IPS-18c (cell line): Measurements from ENCODE around the gene EXOC6B.

Experiments used
- H3K4me3 ChIP-seq: 2 replicates; pipeline ENCODE4 v1.7.0; 2013; ENCODE audit warnings: low read depth, mild to moderate bottlenecking, low read length, moderate library complexity; ENCODE audit not compliant: insufficient read depth
- H3K9me3 ChIP-seq: one replicate; pipeline ENCODE4 v1.6.1; 2013; ENCODE audit warnings: mild to moderate bottlenecking, low read length, moderate library complexity; ENCODE audit not compliant: control insufficient read depth, insufficient read depth

EXOC6B gene

DNA sequence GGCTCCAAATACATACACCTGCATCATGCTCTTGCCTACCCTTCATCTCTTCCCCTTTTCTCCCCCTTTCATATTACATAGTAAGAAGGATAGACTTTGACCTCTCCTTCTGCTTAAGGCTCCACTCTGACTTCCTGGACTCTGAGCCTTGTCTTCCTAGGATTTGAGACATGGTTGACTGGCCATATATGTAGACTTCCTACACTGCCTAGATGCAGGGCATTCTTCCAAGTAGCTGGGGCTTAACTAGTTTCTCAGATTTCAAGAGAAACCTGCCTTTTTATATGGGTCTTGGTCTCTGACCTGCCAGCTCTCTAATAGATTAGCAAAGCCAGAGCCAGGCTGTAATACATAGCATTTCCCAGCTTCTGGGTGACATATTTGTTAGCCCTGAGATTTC lies 642.8 kb downstream of the EXOC6B start:
- Histone ChIP-seq H3K9me3 (no peaks in the 10 kb centered on the region), H3K4me3 (no peak overlapping the region)

DNA sequence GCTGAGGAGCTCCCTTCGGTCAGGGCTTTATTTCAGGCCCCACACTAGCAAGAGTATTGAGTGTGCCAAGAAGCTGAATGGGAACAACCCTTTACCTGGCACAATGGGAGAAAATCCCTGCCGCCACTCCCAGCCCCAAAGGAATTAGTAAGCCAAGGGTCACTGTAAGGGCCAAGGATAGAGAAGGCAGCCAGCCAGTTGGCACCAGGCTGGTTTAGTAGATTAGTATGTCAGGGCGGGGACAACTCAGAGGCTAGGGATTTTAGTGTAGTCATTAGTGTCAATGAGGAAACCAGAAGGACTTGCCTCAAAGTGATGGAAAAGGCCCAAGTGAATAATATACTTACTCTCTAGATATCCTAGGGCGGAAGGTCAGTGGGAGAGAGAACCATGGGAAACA lies 643.3 kb downstream of the EXOC6B start:
- Histone ChIP-seq H3K4me3 (no peak overlapping the region), H3K9me3 (no peaks in the 10 kb centered on the region)

DNA sequence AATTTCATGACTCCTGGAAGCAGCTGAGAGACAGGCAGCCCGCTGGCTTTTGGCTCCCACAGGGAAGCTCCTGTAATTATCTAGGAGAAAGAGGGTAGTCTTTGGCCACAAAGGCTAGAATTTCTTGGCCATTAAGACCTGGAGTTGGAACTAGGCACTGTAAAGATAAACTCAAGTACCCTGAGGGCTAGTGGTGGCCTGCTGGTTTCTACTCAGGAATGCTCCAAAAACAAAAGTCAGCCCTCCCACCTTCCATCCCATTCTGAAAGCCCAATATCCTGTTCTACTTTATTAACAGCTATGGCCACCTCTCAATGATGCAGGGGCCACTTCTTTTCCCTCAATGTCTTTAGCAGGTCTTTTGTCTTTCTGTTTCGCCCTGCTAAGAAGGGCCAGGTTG lies 644.2 kb downstream of the EXOC6B start:
- H3K9me3 ChIP-seq, result no peaks in the 10 kb centered on the region
- H3K4me3 ChIP-seq, result no peak overlapping the region

DNA sequence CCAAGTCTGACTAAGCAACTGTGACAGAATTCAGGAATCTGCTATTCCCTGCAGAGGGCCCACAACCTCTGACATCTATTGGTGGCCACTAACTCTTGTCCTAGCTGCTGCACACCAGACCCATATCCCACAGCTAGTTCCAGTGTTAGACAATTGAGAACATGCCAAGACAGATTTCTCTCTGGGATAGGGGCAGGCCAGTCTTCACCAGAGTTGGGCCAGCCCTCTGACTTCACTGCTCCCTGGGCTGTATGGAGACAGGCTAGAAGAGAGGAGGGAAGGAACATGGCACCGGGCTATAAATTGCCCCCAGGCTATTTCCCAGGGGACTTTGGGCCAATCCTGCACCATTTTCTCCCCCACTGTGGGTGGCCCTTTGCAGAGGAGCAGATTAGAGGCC lies 645.5 kb downstream of the EXOC6B start:
- no peaks in the 10 kb centered on the region for H3K9me3 ChIP-seq

DNA sequence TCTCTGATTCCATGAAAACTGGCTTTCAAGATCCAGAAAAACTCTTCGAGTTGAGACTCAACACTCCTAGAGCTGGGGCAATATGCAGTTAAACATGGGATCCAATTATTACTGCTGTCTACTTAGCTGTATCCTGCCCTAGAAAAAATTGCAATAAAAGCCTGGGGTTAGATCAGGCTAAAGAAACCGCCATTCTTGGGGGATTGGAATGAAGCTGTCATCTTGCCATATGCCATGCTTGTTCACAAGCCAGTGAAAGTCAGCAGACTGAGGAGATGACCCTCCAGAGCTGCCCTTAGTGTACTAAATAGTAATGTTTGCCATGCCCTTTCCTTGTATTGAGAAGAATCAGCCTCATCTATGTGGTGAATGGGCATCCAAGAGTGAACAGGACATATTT lies 647.3 kb downstream of the EXOC6B start:
- no peaks in the 10 kb centered on the region for H3K9me3 ChIP-seq

More for the DNA sequence above, 645.5 kb downstream of the EXOC6B start:
- no peak overlapping the region for H3K4me3 ChIP-seq

DNA sequence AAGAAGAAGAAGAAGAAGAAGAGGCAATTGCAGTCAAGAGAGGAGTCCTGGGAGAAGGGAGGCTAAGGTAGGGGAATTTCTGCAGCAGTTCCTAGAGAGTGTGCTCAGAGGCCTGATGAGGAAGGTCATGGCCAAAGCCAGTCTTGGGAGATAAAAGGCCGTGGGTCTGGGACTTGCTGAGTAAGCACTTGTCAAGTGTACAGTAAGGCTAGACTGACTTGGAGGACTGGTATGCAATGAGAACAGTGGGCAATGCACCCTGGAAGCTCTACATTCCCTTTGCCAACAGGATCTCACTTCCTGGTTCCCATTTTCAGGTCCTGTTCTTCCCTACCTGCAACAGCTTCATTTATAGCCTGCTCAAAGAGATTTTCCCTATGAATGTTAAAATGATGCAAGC lies 649.6 kb downstream of the EXOC6B start:
- Histone ChIP-seq H3K9me3 (no peaks in the 10 kb centered on the region), H3K4me3 (no peak overlapping the region)

More for the DNA sequence above, 647.3 kb downstream of the EXOC6B start:
- no peak overlapping the region for H3K4me3 ChIP-seq

DNA sequence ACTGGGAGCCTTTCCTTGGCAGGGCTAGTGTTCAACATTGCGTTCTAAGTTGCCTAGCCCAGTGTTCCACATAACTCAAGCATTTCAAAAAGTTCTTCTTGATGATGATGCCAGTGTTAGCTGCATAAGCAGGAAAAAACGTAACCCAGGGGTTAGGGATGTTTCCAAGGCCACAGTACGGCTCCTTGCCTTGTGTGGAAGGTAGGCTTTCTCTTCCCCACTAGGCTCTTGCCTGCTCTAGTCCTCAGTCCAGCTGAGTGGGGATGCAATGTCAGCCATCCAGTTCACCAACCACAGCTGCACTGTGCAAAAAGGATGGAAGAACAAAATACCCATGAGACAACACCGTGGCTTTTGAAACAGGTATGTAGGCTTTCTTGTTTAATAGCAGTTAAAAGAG lies 650.2 kb downstream of the EXOC6B start:
- H3K4me3 ChIP-seq, result no peak overlapping the region
- H3K9me3 ChIP-seq, result no peaks in the 10 kb centered on the region

DNA sequence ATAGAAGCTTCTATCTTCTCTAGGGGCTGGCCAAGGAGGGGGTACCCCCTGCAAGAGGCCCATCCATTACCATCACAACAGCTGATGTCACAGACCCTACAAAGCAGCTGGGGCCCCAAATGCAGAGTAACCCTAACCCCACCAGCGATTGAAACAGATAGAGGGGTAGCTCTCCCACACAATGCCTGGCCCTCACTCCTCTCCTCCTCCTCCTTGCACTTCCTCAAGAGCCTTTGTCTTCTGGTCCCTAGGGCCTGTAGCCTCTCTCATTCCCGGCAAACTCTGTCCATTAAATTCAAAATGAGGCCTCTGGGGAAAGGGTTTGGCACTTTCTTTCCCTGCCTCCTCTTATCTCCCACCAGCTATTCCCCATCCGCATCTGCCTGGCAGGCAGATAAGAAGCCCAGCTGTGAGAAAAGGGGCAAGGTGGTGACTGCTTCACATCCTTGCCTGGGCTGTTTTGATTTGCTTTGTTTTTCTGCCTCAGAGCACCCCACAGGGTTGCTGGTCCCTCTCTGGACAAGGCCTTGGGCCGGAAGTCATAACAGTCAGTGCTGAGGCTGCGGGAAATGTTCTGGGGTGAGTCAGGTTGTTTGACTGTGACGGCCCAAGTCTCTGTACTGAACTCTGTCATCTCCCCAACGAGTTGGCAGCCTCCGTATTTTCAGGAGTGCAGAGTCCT lies 652.1 kb downstream of the EXOC6B start:
- H3K4me3 ChIP-seq, result no peak overlapping the region
- no peaks in the 10 kb centered on the region for H3K9me3 ChIP-seq

DNA sequence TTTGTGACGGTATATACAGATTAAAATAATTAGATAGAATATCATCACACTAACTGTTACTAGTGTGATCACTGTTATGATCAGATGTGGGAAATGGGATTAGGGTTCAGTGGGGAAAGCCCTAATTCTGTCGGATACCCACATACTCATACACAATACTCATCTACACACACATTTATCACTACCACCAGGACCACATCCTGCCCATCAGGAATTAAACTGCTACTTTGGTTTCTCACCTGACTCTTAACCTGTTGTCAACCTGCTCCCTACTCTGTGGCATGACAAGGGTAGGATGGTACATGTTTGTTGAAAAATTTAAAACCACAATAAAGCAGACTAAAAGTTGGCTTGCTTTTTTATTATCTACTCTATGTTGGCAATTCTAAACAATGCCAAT lies 653.4 kb downstream of the EXOC6B start:
- Histone ChIP-seq H3K9me3 (no peaks in the 10 kb centered on the region), H3K4me3 (no peak overlapping the region)

DNA sequence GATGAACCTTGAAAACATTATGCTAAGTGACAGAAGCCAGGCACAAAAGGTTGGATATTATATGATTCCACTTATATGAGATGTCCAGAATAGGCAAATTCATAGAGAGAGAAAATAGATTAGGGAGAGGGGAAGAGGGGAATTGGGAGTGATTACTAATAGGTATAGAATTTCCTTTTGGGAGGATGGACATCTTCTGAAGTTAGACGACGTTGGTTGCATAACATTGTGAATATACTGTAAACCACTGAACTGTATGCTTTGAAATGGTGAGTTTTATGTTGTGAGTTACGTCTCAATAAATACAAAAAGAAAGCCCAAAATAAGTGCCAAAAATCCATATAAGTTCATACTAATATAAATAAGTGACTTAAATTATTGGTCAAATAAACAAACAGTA lies 659.6 kb downstream of the EXOC6B start:
- Histone ChIP-seq H3K4me3 (no peak overlapping the region), H3K9me3 (no peaks in the 10 kb centered on the region)

DNA sequence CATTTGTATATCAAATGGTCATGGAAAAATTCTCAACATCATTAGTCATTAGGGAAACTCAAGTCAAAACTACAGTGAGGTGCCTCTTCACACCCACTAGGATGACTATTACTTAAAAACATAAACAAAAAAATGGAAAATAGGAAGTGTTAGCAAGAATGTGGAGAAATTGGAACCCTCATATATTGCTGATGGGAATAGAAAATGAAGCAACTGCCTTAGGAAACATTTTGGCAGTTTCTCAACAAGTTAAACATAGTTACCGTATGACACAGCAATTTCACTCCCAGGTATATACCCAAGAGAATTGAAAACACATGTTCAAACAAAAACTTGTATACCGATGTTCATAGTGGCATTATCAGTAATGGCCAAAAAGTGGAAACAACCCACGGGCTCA lies 660.0 kb downstream of the EXOC6B start:
- H3K4me3 ChIP-seq, result no peak overlapping the region
- no peaks in the 10 kb centered on the region for H3K9me3 ChIP-seq

DNA sequence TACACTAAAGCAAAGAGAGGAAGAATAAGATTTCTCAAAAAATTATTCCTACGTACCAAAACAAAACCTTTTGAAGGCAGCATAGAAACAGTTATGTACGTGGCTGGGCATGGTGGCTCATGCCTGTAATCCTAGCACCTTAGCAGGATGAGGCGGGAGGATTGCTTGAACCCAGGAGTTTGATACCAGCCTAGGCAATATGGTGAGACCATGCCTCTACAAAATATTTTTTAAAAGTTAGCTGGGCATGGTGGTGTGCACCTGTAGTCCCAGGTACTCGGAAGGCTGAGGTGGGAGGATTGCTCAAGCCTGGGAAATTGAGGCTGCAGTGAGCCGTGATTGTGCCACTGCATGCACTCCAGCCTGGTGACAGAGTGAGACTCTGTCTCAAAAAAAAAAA lies 663.3 kb downstream of the EXOC6B start:
- Histone ChIP-seq H3K4me3 (no peak overlapping the region), H3K9me3 (no peaks in the 10 kb centered on the region)

DNA sequence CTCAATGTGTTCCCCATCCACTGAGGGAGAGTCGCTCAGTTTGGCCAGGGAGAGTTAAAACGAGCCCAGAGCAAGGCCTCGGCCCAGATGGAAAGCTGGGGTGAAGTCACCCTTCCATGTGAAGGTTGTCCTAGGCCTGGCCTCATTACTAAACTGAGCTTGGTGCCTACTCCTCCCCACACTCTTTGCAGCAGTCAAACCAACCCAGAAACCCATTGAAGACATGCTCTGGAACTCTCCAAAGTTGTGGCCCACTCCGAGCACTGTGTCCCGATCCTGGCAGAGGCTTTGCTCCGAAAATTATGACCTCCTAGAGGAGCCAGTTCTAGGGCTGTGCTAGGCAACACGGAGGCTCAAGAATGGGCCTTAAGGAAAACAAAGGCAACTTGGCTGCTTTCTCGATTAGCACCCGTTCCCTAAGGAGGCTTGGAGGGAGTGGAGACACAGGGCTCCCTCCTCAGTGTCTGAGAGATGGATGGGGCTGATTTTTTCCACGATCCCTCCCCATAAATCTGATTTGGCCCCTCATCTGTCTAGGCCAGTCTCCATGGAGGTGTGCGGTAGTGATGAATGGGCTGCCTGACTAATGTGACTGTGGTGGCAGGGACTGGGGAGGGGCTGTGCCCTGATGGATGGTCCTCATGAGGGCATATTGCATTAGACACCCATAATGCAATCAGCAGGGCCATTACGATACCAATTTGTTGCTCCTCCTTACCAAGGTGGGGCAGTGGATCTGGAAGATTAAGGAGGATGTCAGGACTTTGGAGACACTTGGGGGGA lies 666.4 kb downstream of the EXOC6B start:
- Histone ChIP-seq H3K9me3 (no peaks in the 10 kb centered on the region), H3K4me3 (no peak overlapping the region)

DNA sequence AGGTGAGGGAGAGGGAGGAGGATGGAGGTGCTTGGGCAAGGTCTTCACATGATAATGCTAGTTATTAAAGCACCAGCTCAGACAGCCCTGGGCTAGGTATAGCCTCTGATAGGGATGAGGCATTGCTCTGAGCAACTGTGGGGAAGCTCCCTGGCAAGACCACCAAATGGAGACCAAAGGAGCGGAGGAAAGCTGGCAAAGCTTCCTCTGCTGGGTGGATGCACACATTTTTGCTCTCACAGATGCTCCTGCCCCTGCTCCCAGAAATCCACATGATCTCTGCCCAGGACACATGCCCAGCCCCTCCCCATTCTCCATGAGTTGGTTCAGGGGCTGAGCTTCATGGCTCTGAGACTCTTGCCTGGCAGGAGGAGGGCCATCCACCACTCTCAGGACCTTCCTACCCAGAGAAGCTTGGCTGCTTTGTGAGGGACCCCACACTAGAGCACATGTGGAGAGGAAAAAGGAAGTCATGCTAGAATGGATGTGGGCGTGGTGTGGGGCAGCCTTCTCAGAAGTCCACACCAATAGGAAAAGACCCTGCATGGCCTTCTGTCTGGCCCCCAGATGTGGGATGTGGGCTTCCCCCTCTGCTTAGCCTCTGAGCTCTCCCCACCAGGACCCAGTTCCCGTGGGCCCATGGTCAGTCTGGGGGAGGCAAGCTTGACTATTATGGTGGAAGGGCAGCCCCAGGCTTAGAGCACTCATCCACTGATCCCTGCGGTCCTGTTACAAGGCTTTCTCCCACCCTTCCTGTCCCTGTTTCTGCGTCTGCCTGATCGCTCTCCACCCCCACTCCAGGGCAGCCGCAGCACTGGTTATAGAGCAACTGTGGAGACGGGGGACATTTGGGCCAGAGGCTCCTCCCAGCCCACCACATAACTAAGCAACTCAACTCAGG lies 667.7 kb downstream of the EXOC6B start:
- H3K4me3 ChIP-seq, result no peak overlapping the region

DNA sequence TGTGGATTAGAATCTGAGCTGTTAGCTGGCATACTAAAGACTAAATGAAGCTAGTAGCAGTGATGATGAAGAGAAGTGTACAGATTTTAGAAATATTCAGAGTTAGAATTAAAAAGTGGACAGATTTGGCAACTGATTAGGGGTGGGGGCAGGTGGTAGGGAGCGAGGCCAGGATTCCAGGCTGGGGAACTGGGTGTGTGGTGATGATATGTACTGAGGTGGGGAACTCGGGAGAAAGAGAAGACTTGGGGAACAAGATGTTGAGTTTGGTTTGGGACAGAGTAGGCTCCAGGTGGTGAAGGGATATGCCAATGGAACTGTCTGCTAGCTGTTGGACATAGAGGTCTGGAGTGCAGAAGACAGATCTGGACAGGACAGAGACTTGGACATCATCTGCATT lies 669.0 kb downstream of the EXOC6B start:
- no peaks in the 10 kb centered on the region for H3K9me3 ChIP-seq
- H3K4me3 ChIP-seq, result no peak overlapping the region

More for the DNA sequence above, 667.7 kb downstream of the EXOC6B start:
- H3K9me3 ChIP-seq, result no peaks in the 10 kb centered on the region

DNA sequence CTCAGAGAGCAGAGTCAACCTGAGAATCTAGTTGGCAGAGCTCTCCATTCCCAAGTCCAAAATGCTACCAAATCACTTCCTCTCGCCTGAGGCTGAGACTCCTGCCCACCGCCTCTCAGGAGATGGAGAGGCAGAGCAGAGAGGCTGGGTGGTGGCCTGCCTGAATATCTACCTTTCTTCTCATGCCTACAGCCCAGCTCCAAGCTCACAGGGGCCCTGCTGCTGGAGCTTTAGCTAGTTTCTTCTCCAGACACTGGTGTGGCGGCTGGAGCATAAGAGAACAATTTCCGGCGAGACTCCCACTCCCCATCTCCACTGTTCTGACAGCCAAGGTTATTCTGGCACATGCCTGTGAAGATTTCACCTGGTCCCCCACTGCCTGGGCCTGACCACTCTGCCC lies 670.1 kb downstream of the EXOC6B start:
- no peak overlapping the region for H3K4me3 ChIP-seq

DNA sequence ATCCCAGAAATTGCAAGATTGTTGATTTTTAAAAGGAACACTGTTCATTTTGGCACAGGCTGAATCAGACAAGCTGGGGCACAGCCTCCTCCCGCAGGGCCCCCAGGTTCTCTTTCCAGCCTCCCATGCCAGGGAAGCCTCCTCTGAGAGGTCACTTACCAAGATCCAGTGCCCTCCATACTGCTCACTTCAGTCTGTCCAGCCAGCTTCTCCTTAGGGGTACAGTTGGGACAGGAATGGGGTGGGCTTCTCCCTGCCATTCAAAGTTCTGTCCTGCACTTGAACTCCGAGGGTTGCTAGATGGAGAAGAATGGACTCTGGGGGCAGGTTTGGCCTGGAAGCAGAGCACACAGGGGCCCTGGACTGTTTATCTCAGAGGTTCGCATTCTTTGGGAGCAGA lies 670.7 kb downstream of the EXOC6B start:
- Histone ChIP-seq H3K9me3 (no peaks in the 10 kb centered on the region), H3K4me3 (no peak overlapping the region)

More for the DNA sequence above, 670.1 kb downstream of the EXOC6B start:
- no peaks in the 10 kb centered on the region for H3K9me3 ChIP-seq
